ENCODE measurements around the gene CELSR1.
A peak's percentile ranks its signal among the peaks of the same experiment; 100 is the strongest.

The CELSR1 gene

DNA sequence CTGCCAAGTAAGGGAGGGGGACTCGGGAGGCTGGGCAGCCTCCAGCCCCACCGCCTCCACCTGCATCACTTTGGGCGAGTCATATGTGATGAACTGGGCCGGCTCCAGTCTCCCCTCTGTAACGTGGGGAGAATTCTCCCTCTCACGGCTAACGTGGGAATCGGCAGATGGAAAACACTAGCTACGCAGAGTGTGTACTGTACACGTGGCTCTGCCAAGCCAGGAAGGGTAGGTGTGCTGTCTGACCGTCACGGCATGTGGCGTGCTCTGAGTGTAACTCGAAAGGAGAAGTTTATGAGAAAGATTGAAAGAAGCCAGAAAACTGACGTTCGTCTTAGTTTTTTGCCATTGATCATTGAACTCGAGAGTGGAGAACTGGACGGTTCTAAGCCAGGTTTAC lies 188.2 kb downstream of the CELSR1 start:
- no peaks in the 10 kb centered on the region for H3K4me1 ChIP-seq (ENCODE audit: control insufficient read depth, insufficient read depth, low read length)
- no peak overlapping the region for H3K4me3 ChIP-seq (ENCODE audit: low read length)
- no peak overlapping the region for H3K9ac ChIP-seq (ENCODE audit: low read length)
- DNase-seq (ENCODE audit: low read depth) = no peak
- H3K9me3 ChIP-seq (ENCODE audit: control insufficient read depth, low read length) = no peaks in the 10 kb centered on the region
- H3K36me3 ChIP-seq (ENCODE audit: control insufficient read depth, insufficient read depth, low read length, severe bottlenecking) = peaks cover 96% of the 10 kb centered on the region
- no peaks in the 10 kb centered on the region for H3K27me3 ChIP-seq (replicated peaks; ENCODE audit: control insufficient read depth, insufficient read depth, low read length)

DNA sequence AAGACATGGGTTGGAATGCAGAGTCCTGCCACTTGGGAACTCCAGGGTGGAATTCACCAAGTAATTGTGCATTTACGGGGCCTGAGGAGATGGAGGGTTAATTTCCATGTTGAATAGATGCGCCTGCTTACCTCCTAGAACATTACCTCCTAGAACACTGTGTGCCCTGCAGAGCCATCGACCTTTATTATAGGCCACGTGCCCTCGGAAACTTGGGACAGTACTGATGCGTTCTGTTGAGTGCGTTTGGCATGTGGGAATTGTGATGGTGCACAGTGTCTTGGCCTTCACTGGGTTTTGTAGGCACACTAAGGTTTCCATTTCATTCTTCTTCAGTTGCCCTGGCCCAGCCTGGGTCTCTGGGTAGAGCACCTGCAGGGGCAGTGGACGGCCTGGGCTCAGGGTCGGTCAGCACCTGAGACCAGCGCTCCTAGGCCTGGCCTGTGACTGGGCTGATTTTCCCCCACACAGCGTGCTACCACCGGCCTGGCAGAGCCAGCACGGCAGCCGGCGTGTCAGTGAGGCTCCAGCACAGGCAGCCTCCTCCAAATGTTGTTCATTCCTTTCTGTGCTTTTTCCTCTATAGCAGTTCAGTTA lies 189.2 kb downstream of the CELSR1 start:
- peaks cover 96% of the 10 kb centered on the region for H3K36me3 ChIP-seq (ENCODE audit: control insufficient read depth, insufficient read depth, low read length, severe bottlenecking)
- no peaks in the 10 kb centered on the region for H3K27me3 ChIP-seq (replicated peaks; ENCODE audit: control insufficient read depth, insufficient read depth, low read length)
- no peak overlapping the region for H3K4me3 ChIP-seq (ENCODE audit: low read length)
- H3K9me3 ChIP-seq (ENCODE audit: control insufficient read depth, low read length) = no peaks in the 10 kb centered on the region
- no peak overlapping the region for H3K9ac ChIP-seq (ENCODE audit: low read length)
- H3K4me1 ChIP-seq (ENCODE audit: control insufficient read depth, insufficient read depth, low read length) = no peaks in the 10 kb centered on the region
- DNase-seq (ENCODE audit: low read depth) = no peak

DNA sequence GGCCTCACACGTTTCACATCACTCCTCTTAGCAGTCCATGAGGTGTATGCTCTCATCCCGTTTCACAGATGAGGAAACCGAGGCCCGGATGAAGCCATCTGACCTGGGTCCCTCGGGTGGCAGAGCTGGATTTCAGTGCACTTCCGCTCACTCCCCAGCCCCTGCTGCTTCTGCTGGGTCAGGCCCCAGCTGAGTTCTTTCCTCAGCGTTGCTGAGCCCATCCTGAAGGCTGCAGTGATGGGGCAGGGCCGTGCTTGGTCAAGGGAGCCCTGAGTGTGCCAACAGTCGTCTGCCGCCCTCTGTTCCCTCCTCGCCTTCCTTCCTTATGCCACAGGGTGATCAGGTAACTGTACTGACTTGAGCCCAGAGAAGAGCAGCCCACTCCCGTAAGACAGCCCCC lies 189.8 kb downstream of the CELSR1 start:
- DNase-seq (ENCODE audit: low read depth) = no peak

GRCh38 chr22:46346680-46347405 lies 190.6 kb downstream of the CELSR1 start:
- Histone ChIP-seq H3K27me3 (replicated peaks; ENCODE audit: control insufficient read depth, insufficient read depth, low read length) (no peaks in the 10 kb centered on the region), H3K9me3 (ENCODE audit: control insufficient read depth, low read length) (no peaks in the 10 kb centered on the region), H3K4me3 (ENCODE audit: low read length) (no peak overlapping the region), H3K36me3 (ENCODE audit: control insufficient read depth, insufficient read depth, low read length, severe bottlenecking) (peaks cover 96% of the 10 kb centered on the region), H3K9ac (ENCODE audit: low read length) (no peak overlapping the region), H3K4me1 (ENCODE audit: control insufficient read depth, insufficient read depth, low read length) (no peaks in the 10 kb centered on the region)
- no peak for DNase-seq (ENCODE audit: low read depth)

More for the DNA sequence above, 189.8 kb downstream of the CELSR1 start:
- Histone ChIP-seq H3K4me3 (ENCODE audit: low read length) (no peak overlapping the region), H3K9me3 (ENCODE audit: control insufficient read depth, low read length) (no peaks in the 10 kb centered on the region), H3K36me3 (ENCODE audit: control insufficient read depth, insufficient read depth, low read length, severe bottlenecking) (peaks cover 96% of the 10 kb centered on the region), H3K27me3 (replicated peaks; ENCODE audit: control insufficient read depth, insufficient read depth, low read length) (no peaks in the 10 kb centered on the region), H3K4me1 (ENCODE audit: control insufficient read depth, insufficient read depth, low read length) (no peaks in the 10 kb centered on the region), H3K9ac (ENCODE audit: low read length) (no peak overlapping the region)

GRCh38 chr22:46340676-46341075 lies 196.7 kb downstream of the CELSR1 start:
- no peak for DNase-seq (ENCODE audit: low read depth)
- Histone ChIP-seq H3K9me3 (ENCODE audit: control insufficient read depth, low read length) (no peaks in the 10 kb centered on the region), H3K27me3 (replicated peaks; ENCODE audit: control insufficient read depth, insufficient read depth, low read length) (no peaks in the 10 kb centered on the region), H3K36me3 (ENCODE audit: control insufficient read depth, insufficient read depth, low read length, severe bottlenecking) (peaks cover 78% of the 10 kb centered on the region), H3K9ac (ENCODE audit: low read length) (no peak overlapping the region), H3K4me3 (ENCODE audit: low read length) (no peak overlapping the region), H3K4me1 (ENCODE audit: control insufficient read depth, insufficient read depth, low read length) (peaks cover 15% of the 10 kb centered on the region)

- peaks cover 15% of the 10 kb centered on the region for H3K4me1 ChIP-seq (ENCODE audit: control insufficient read depth, insufficient read depth, low read length)
- no peak overlapping the region for H3K9ac ChIP-seq (ENCODE audit: low read length)
- H3K36me3 ChIP-seq (ENCODE audit: control insufficient read depth, insufficient read depth, low read length, severe bottlenecking) = peaks cover 71% of the 10 kb centered on the region
- DNase-seq (ENCODE audit: low read depth) = no peak
- H3K27me3 ChIP-seq (replicated peaks; ENCODE audit: control insufficient read depth, insufficient read depth, low read length) = no peaks in the 10 kb centered on the region
- H3K4me3 ChIP-seq (ENCODE audit: low read length) = no peak overlapping the region
- H3K9me3 ChIP-seq (ENCODE audit: control insufficient read depth, low read length) = no peaks in the 10 kb centered on the region
These were observed 197.5 kb downstream of the CELSR1 start for GRCh38 chr22:46339956-46340355.

GRCh38 chr22:46338636-46339035 lies 198.8 kb downstream of the CELSR1 start:
- H3K36me3 ChIP-seq (ENCODE audit: control insufficient read depth, insufficient read depth, low read length, severe bottlenecking) = peaks cover 58% of the 10 kb centered on the region
- no peaks in the 10 kb centered on the region for H3K9me3 ChIP-seq (ENCODE audit: control insufficient read depth, low read length)
- no peak for DNase-seq (ENCODE audit: low read depth)
- peaks cover 15% of the 10 kb centered on the region for H3K4me1 ChIP-seq (ENCODE audit: control insufficient read depth, insufficient read depth, low read length)
- no peaks in the 10 kb centered on the region for H3K27me3 ChIP-seq (replicated peaks; ENCODE audit: control insufficient read depth, insufficient read depth, low read length)
- H3K4me3 ChIP-seq (ENCODE audit: low read length) = no peak overlapping the region
- no peak overlapping the region for H3K9ac ChIP-seq (ENCODE audit: low read length)

- Histone ChIP-seq H3K9me3 (ENCODE audit: control insufficient read depth, low read length) (no peaks in the 10 kb centered on the region), H3K4me1 (ENCODE audit: control insufficient read depth, insufficient read depth, low read length) (peaks cover 15% of the 10 kb centered on the region), H3K9ac (ENCODE audit: low read length) (no peak overlapping the region), H3K4me3 (ENCODE audit: low read length) (no peak overlapping the region), H3K27me3 (replicated peaks; ENCODE audit: control insufficient read depth, insufficient read depth, low read length) (no peaks in the 10 kb centered on the region), H3K36me3 (ENCODE audit: control insufficient read depth, insufficient read depth, low read length, severe bottlenecking) (peaks cover 50% of the 10 kb centered on the region)
- no peak for DNase-seq (ENCODE audit: low read depth)
These were observed 199.6 kb downstream of the CELSR1 start for GRCh38 chr22:46337870-46338269.

GRCh38 chr22:46336119-46337078 lies 201.0 kb downstream of the CELSR1 start:
- peaks cover 36% of the 10 kb centered on the region for H3K36me3 ChIP-seq (ENCODE audit: control insufficient read depth, insufficient read depth, low read length, severe bottlenecking)
- DNase-seq (ENCODE audit: low read depth) = peak; percentile 46
- no peaks in the 10 kb centered on the region for H3K27me3 ChIP-seq (replicated peaks; ENCODE audit: control insufficient read depth, insufficient read depth, low read length)
- H3K9ac ChIP-seq (ENCODE audit: low read length) = peak overlapping the region; percentile 96
- no peaks in the 10 kb centered on the region for H3K9me3 ChIP-seq (ENCODE audit: control insufficient read depth, low read length)
- peak overlapping the region; percentile 96 for H3K4me3 ChIP-seq (ENCODE audit: low read length)
- H3K4me1 ChIP-seq (ENCODE audit: control insufficient read depth, insufficient read depth, low read length) = peaks cover 15% of the 10 kb centered on the region

- Histone ChIP-seq H3K4me3 (ENCODE audit: low read length) (peak within 1 kb of the TSS; percentile 96), H3K27me3 (replicated peaks; ENCODE audit: control insufficient read depth, insufficient read depth, low read length) (no peaks in the 10 kb centered on the region), H3K4me1 (ENCODE audit: control insufficient read depth, insufficient read depth, low read length) (peaks cover 15% of the 10 kb centered on the region), H3K9me3 (ENCODE audit: control insufficient read depth, low read length) (no peaks in the 10 kb centered on the region), H3K9ac (ENCODE audit: low read length) (peak within 1 kb of the TSS; percentile 96), H3K36me3 (ENCODE audit: control insufficient read depth, insufficient read depth, low read length, severe bottlenecking) (peaks cover 29% of the 10 kb centered on the region)
- peak; percentile 96 for DNase-seq (ENCODE audit: low read depth)
These were observed 202.0 kb downstream of the CELSR1 start, which contains the start of gene TRMU for GRCh38 chr22:46335201-46336118. Gene TRMU (plus strand): TSS chr22:46335714. CDS start chr22:46335765, 51 bp downstream.
